Stimulated activated CD4-positive, alpha-beta T cell treated with anti-CD3 and anti-CD28 coated beads, Interleukin-12 subunit alpha, Interleukin-12 subunit beta, amount 100 ng/mL, for 48 hours (primary cell): Measurements from ENCODE around the gene CASKIN2.

Experiments used
- DNase-seq, 3 donors: peaks; one replicate each; pipeline ENCODE4 v3.0.0-alpha.2; 2020; ENCODE audit warnings: low read depth in 2 of 3, low spot score in 1 of 3

CASKIN2 gene

GRCh38 chr17:75549246-75550138, 34.2 kb upstream of the CASKIN2 start:
- no peak for DNase-seq

GRCh38 chr17:75548813-75549212, 33.5 kb upstream of the CASKIN2 start:
- DNase-seq, result no peak

GRCh38 chr17:75547091-75547490, 31.8 kb upstream of the CASKIN2 start:
- no peak for DNase-seq

GRCh38 chr17:75546181-75546580, 30.8 kb upstream of the CASKIN2 start:
- DNase-seq, result no peak

- no peak for DNase-seq
Observed at GRCh38 chr17:75544250-75544649, 28.9 kb upstream of the CASKIN2 start.

GRCh38 chr17:75542728-75543336, 27.5 kb upstream of the CASKIN2 start:
- DNase-seq, result no peak

- DNase-seq, result no peak
Observed at GRCh38 chr17:75542229-75542628, 26.9 kb upstream of the CASKIN2 start.

GRCh38 chr17:75540923-75541503, 25.7 kb upstream of the CASKIN2 start:
- DNase-seq, result no peak

GRCh38 chr17:75539967-75540729, 24.8 kb upstream of the CASKIN2 start:
- no peak for DNase-seq

GRCh38 chr17:75536366-75536765, 21.0 kb upstream of the CASKIN2 start:
- no peak for DNase-seq

- no peak for DNase-seq
Observed at GRCh38 chr17:75535871-75536270, 20.5 kb upstream of the CASKIN2 start.

- DNase-seq, result peak; percentile 41 to 47 (median 41)
Observed at GRCh38 chr17:75535119-75535537, 19.8 kb upstream of the CASKIN2 start.

- DNase-seq, result no peak
Observed at GRCh38 chr17:75531721-75532072, 16.4 kb upstream of the CASKIN2 start.

GRCh38 chr17:75530837-75531720, 15.7 kb upstream of the CASKIN2 start:
- no peak for DNase-seq

GRCh38 chr17:75526555-75527270, 11.4 kb upstream of the CASKIN2 start:
- DNase-seq, result no peak

GRCh38 chr17:75525806-75526554, 10.6 kb upstream of the CASKIN2 start:
- no peak for DNase-seq

GRCh38 chr17:75524970-75525805, 9.9 kb upstream of the CASKIN2 start, which contains the start of gene LLGL2:
Gene LLGL2, plus strand, starts transcription at chr17:75525697. Its CDS starts 17,730 bp downstream, at chr17:75543427.
- DNase-seq, result peak; percentile 41 to 73 (median 46)
